T-helper 17 cell (primary cell): ENCODE results near the gene SREBF2. TPM values are rescaled to one million over a fixed set of nuclear protein-coding genes. Genes with fewer than 3 reads are reported as not detected.

ENCODE experiments used
- ATAC-seq: fragments of 150-1000 bp; cut with Tn5 transposase; 2 replicates; pipeline ENCODE4 v1.10.0; 2021; ENCODE audit warnings: mild to moderate bottlenecking, moderate library complexity
- DNase-seq, 3 donors: peaks; one replicate each; pipeline versions ENCODE4 v3.0.0 to v3.0.0-alpha.2; 2020 to 2021
- H3K9me3 ChIP-seq: one replicate; pipeline ENCODE4 v1.7.0; 2013; ENCODE audit warnings: low read length, mild to moderate bottlenecking; ENCODE audit not compliant: control insufficient read depth, poor library complexity, severe bottlenecking
- H3K27ac Mint-ChIP-seq: one replicate; pipeline ENCODE4 v1.8.0; 2022; ENCODE audit warnings: mild to moderate bottlenecking, moderate library complexity, mixed read lengths
- H3K27me3 Mint-ChIP-seq: one replicate; pipeline ENCODE4 v1.8.0; 2022; ENCODE audit warnings: mixed read lengths
- H3K36me3 Mint-ChIP-seq: one replicate; pipeline ENCODE4 v1.8.0; 2022; ENCODE audit warnings: low read depth, mixed read lengths
- H3K4me1 Mint-ChIP-seq: one replicate; pipeline ENCODE4 v1.8.0; 2022; ENCODE audit warnings: mild to moderate bottlenecking, mixed read lengths
- H3K4me3 Mint-ChIP-seq: one replicate; pipeline ENCODE4 v1.8.0; 2022; ENCODE audit warnings: mild to moderate bottlenecking, moderate library complexity, mixed read lengths
- total RNA-seq, 4 donors: library from RNA in 2 of 4; stranded (reverse) in 2 of 4; gene quantifications; one replicate each; pipeline ENCODE4 v1.2.3 and lab custom pipeline; 2022 to 2026

SREBF2 gene
- total RNA-seq, 2 donors from 2014 or later = 102 to 106 TPM

DNA sequence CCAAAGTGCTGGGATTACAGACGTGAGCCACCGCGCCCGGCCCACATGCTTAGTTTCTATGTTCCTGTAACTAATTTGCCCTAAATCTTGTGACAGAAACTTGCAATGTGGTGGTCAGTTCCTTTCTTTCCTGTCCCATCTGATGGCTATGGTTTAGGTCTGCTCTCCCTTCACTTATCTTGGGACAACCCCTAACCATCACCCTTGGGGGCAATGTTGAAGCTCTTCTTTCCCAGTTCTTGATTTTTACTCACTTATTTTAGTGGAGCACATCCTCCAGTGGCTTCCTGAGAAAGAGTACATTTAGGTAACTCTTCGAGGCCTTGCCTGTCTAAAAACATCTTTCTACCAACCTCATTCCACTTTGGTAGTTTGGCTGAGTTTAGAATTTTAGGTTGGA is 7.3 kb downstream of the SREBF2 start:
- Mint-ChIP-seq H3K4me1 (peaks cover 46% of the 10 kb centered on the region), H3K4me3 (no peak overlapping the region), H3K27ac (peak overlapping the region; percentile 79), H3K36me3 (peaks cover 6% of the 10 kb centered on the region), H3K27me3 (no peaks in the 10 kb centered on the region)
- DNase-seq = no peak
- H3K9me3 ChIP-seq = no peaks in the 10 kb centered on the region
- no peak for ATAC-seq

DNA sequence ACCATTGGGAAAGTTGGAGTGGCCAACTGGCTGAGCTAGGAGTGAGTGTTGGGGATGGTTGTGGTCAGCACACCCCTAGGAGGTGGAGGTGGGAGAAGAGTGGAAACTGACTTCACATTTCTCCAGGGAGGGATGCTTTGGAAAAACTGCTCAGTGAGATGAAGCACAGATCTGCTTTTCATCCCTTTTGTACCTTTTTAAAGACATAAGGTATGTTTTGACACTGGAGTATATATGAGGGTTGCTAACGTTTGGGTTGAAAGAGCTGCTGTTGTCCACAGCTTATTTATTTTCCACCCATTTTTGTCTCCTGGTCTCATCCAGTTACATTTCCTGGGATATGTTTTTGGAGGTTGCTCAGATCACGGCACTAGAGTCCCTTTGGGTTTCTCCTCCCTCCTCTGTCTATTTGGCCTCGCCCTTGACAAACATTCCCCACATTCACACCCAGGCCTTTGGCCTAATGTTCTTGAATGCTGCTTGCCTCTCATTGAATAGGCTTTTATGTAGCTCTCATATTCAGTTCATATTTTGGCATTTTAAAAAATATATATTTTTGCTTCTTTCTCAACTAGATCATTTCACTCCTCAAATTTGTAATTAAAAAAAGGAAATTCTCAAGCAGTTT is 8.3 kb downstream of the SREBF2 start:
- no peak for DNase-seq
- H3K4me3 Mint-ChIP-seq = no peak overlapping the region
- H3K9me3 ChIP-seq = no peaks in the 10 kb centered on the region
- H3K4me1 Mint-ChIP-seq = peaks cover 54% of the 10 kb centered on the region
- peak overlapping the region; percentile 79 for H3K27ac Mint-ChIP-seq
- ATAC-seq = no peak
- H3K27me3 Mint-ChIP-seq = no peaks in the 10 kb centered on the region
- peaks cover 9% of the 10 kb centered on the region for H3K36me3 Mint-ChIP-seq

- Mint-ChIP-seq H3K4me3 (peak overlapping the region; percentile 9), H3K27ac (peak overlapping the region; percentile 87), H3K4me1 (peaks cover 52% of the 10 kb centered on the region), H3K27me3 (no peaks in the 10 kb centered on the region), H3K36me3 (peaks cover 6% of the 10 kb centered on the region)
- H3K9me3 ChIP-seq = no peaks in the 10 kb centered on the region
- DNase-seq (no peak), ATAC-seq (peak; percentile 32)
Observed at GRCh38 chr22:41842996-41843970, 10.4 kb downstream of the SREBF2 start.

DNA sequence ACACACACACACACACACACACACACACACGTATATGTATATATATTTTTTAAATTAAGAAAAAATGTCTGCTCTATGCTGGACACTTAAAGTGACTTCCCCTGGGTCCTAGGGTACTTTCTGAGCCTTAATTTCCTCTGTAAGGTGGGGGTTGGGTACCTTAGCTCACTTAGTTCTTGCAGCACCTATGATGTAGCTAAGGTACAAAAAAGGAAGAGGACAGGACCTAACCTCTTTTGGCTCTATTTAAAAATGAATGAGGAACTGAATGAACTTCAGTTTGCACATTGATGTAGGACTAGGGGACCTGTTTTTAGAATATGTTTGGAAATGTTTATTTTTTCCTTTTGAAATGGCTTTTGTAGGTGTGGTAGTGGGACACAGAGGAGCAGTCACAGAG is 11.1 kb downstream of the SREBF2 start:
- Mint-ChIP-seq H3K4me1 (peaks cover 49% of the 10 kb centered on the region), H3K4me3 (no peak overlapping the region), H3K36me3 (peaks cover 6% of the 10 kb centered on the region), H3K27me3 (no peaks in the 10 kb centered on the region), H3K27ac (peak overlapping the region; percentile 45)
- no peak for DNase-seq
- ATAC-seq = no peak
- no peaks in the 10 kb centered on the region for H3K9me3 ChIP-seq

DNA sequence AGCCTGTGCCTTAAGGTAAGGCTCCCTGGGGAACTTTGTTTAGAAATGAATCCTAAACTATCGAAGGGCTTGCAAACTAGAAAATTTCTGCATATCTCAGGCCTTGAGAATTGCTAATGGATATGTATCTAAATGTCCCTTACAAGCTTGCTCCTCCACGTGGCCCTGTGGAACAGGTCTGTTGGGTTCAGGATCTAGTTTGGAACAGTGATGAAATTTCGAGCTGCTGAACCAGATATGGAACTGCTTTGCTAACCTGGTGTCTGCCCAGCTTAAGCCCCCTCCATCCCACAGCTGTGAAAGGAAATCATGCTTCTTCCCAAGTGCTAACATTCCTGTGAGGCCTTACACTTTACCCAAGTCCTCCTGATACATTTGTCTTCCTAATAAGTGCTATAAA is 11.6 kb downstream of the SREBF2 start:
- H3K36me3 Mint-ChIP-seq = peaks cover 6% of the 10 kb centered on the region
- no peak overlapping the region for H3K4me3 Mint-ChIP-seq
- H3K4me1 Mint-ChIP-seq = peaks cover 46% of the 10 kb centered on the region
- no peaks in the 10 kb centered on the region for H3K27me3 Mint-ChIP-seq
- ATAC-seq (no peak), DNase-seq (no peak)
- peak overlapping the region; percentile 45 for H3K27ac Mint-ChIP-seq
- no peaks in the 10 kb centered on the region for H3K9me3 ChIP-seq

DNA sequence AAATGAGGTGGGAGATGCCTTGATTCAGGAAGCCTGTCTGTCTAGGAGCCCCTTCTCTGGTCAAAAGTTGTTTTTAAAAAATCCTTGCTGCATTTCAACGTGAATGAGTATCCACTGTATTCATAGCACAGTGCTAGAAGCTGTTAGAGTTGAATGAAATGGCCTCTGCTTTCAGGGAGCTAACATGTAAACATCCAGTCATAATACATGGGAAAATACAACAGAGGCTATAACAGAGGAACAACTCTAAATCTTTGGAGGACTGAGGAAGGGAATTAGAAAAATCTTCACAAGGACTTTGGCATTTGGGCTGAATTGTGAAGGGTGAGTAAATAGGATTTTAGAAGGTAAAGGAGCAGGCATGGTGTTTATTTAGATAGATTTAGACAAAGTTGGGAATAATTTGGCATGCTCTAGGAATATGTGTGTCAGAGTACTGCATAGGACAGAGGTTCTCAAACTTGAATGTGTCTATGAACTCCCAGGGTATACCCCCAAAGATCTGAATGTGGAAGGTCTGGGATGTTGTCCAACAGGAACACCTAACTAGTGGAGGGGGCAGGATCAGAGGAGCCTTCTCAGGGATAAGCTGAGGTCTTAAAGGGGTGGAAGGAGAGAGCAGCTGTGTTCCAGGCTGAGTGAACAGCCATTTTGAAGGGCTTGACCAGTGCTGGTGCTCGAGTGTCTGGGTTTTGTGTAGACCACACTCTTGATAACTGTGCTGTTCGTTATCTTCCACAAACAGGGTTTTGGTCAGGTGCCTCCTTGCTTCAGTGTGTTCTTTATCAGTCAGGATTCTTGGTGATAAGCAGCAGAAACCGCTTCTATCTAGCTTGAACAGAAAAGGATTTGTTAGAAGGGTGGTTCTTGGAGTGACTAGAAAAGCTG is 12.7 kb downstream of the SREBF2 start:
- H3K4me1 Mint-ChIP-seq = peaks cover 41% of the 10 kb centered on the region
- ATAC-seq = no peak
- DNase-seq = no peak
- H3K27ac Mint-ChIP-seq = no peak overlapping the region
- peaks cover 6% of the 10 kb centered on the region for H3K36me3 Mint-ChIP-seq
- no peaks in the 10 kb centered on the region for H3K9me3 ChIP-seq
- H3K4me3 Mint-ChIP-seq = peak overlapping the region; percentile 49
- H3K27me3 Mint-ChIP-seq = no peaks in the 10 kb centered on the region

DNA sequence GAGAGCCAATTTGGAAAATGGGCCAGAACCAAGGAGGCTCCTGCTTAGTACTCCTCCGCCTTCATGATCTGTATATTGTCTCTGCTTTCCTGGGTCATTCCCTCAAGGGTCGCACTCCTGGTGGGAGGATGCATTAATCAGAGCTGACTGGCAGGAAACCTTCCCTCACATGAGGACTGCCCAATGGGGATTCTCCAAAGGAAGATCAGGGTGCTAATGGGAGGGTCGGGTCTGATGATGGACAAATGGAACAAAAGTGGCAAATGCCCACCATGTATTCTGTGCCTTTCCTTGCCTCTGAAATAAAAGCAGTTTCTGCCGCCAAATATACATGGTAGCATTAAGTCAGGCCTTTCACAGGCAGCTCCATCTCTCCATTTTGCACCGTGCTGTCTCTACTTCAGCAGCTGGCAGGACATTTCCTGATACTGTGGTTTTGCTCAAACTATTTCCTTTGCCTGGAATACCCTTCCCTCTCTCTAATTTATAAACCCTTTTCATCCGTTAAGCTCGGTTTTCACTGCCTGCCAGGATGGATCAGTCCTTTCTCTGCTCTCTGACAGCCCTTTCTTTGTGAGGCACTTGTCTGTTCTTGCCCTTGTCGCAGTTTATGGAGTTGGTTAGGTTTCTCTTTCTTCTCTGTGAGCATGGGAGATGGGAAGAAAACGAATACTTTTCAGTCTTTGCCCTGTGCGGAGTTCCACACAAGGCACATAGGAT is 13.5 kb downstream of the SREBF2 start:
- DNase-seq (no peak), ATAC-seq (no peak)
- H3K4me3 Mint-ChIP-seq = peak overlapping the region; percentile 45
- H3K36me3 Mint-ChIP-seq = peaks cover 6% of the 10 kb centered on the region
- no peaks in the 10 kb centered on the region for H3K9me3 ChIP-seq
- H3K27me3 Mint-ChIP-seq = no peaks in the 10 kb centered on the region
- peak overlapping the region; percentile 65 for H3K27ac Mint-ChIP-seq
- H3K4me1 Mint-ChIP-seq = peaks cover 37% of the 10 kb centered on the region

- peaks cover 35% of the 10 kb centered on the region for H3K4me1 Mint-ChIP-seq
- peak overlapping the region; percentile 65 for H3K27ac Mint-ChIP-seq
Observed at GRCh38 chr22:41847300-41847699, 14.4 kb downstream of the SREBF2 start.

GRCh38 chr22:41848468-41848867 is 15.6 kb downstream of the SREBF2 start:
- DNase-seq (no peak), ATAC-seq (peak; percentile 48)
- Mint-ChIP-seq H3K36me3 (peaks cover 6% of the 10 kb centered on the region), H3K4me1 (peaks cover 34% of the 10 kb centered on the region), H3K4me3 (peak overlapping the region; percentile 12), H3K27me3 (no peaks in the 10 kb centered on the region), H3K27ac (no peak overlapping the region)
- H3K9me3 ChIP-seq = no peaks in the 10 kb centered on the region

More at GRCh38 chr22:41847300-41847699, 14.4 kb downstream of the SREBF2 start:
- Mint-ChIP-seq H3K36me3 (peaks cover 6% of the 10 kb centered on the region), H3K4me3 (no peak overlapping the region), H3K27me3 (no peaks in the 10 kb centered on the region)
- no peaks in the 10 kb centered on the region for H3K9me3 ChIP-seq
- ATAC-seq (no peak), DNase-seq (no peak)

DNA sequence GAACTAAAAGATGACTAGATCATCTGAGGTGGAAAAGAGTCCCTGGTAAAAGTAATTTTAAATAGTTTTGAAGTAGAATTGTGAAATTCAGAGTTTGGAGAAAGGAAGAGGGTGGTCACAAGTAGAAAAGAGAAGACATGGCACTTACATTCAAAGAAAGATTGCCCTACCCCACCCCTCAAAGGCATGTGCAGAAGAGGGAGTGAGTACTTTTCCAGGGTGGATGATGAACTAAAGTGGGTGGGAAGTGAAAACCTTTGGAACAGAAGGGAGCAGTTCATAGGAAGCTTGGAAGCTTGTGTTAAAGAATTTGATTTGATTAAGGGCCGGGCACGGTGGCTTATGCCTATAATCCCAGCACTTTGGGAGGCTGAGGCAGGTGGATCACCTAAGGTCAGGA is 23.6 kb downstream of the SREBF2 start:
- H3K27ac Mint-ChIP-seq = peak overlapping the region; percentile 92
- no peak for ATAC-seq

DNA sequence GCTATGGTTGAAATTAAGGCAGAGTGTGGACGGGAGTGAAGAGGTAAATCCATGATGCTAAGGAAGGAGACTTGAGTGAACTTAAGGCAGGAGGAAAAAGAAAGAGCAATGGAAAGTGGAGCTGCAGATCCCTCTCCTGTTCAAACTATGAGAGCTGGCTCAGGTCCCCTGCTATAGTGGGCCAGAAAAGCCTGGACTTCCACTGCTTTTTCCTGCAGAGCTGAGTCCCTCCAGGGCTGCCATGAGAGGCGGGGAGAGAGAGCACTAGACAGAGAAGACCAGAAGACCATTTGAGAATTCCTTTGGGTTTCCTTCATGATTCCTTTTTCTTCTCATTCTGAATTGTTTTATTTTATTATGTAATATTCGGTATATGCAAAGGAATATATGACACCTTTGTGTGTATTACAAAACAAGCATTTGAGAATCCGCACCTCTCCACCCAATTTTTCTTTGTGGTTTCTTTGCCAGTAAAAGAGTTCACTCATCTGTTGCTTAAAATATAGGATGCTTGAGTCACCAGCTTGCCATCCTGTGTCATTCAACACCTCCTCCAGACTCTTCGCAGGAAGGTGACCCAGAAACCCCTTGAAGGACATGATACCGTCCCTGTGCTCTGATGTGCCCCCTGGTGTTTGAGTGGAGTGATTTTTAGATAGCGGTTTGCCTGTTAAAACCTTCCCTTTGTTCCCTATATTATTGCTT is 24.4 kb downstream of the SREBF2 start:
- peak overlapping the region; percentile 19 for H3K4me3 Mint-ChIP-seq
- H3K36me3 Mint-ChIP-seq = no peaks in the 10 kb centered on the region
- DNase-seq (peak; percentile 48 to 56 (median 52)), ATAC-seq (peak; percentile 69)
- no peaks in the 10 kb centered on the region for H3K9me3 ChIP-seq
- H3K27me3 Mint-ChIP-seq = no peaks in the 10 kb centered on the region
- peak overlapping the region; percentile 92 for H3K27ac Mint-ChIP-seq
- H3K4me1 Mint-ChIP-seq = peaks cover 38% of the 10 kb centered on the region

More for the DNA sequence above, 23.6 kb downstream of the SREBF2 start:
- no peak for DNase-seq
- no peaks in the 10 kb centered on the region for H3K9me3 ChIP-seq
- Mint-ChIP-seq H3K27me3 (no peaks in the 10 kb centered on the region), H3K36me3 (no peaks in the 10 kb centered on the region), H3K4me1 (peaks cover 36% of the 10 kb centered on the region), H3K4me3 (no peak overlapping the region)

- no peak for DNase-seq
- no peaks in the 10 kb centered on the region for H3K9me3 ChIP-seq
- H3K27me3 Mint-ChIP-seq = no peaks in the 10 kb centered on the region
- H3K4me1 Mint-ChIP-seq = peaks cover 42% of the 10 kb centered on the region
- peak overlapping the region; percentile 92 for H3K27ac Mint-ChIP-seq
- H3K36me3 Mint-ChIP-seq = no peaks in the 10 kb centered on the region
- H3K4me3 Mint-ChIP-seq = no peak overlapping the region
- no peak for ATAC-seq
Observed at GRCh38 chr22:41857860-41858199, 24.9 kb downstream of the SREBF2 start.
